NCI-H1930 (cell line): Measurements from ENCODE around the gene ALKAL2.

Experiments used
- DNase-seq, 2 experiments: peaks; one replicate each; lab custom pipeline; 2025; lab: John Stamatoyannopoulos, UW

ALKAL2 gene

DNA sequence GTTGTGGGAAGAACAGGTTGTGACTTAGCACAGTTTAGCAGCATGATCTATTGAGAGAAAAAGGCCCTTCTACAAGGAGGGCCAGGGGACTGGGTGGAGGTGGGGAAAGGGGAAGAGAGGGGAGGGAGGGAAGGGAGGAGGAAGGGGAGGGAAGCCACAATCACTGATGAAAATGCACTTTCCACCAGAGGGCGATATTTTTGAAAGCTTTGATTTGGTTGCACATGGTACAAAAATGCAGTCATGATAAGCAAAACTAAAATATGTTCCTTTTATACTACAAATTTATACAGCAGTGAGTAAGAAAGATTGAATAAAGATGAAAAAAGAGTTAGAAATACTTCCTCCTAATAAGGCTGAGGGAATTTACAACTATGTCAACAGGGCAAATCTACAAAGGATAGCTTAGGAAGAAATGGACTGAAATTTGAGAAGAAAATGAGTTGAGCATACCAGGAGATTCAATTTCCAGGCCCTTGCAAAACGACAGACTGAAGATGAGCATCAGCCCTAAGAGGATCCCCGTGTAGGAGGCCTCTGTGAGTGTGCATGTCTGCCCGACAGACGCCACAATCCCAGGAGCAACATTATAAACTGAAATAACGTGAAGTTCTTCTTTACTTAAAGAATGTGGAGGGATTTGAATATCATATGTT lies 41.3 kb downstream of the ALKAL2 start:
- DNase-seq: no peak

DNA sequence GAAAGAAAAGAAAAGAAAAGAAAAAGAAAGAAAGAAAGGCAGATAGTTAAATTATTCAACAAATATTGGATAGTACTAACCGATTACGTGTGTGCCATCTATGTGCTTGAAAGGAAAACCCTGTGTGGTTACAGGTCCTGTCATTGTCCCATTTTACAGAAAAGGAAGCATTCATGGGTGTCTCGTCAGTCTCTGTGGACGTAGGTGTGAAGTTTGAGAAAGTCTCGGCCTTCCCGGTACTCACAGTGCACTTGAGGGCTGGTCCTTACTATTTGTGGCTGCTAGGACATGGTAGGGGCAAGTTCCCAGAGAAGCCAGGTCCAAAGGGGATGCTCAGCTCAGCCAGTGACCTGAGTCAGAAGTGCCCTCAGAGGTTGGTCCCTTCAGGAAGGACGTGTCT lies 43.3 kb downstream of the ALKAL2 start:
- no peak for DNase-seq

DNA sequence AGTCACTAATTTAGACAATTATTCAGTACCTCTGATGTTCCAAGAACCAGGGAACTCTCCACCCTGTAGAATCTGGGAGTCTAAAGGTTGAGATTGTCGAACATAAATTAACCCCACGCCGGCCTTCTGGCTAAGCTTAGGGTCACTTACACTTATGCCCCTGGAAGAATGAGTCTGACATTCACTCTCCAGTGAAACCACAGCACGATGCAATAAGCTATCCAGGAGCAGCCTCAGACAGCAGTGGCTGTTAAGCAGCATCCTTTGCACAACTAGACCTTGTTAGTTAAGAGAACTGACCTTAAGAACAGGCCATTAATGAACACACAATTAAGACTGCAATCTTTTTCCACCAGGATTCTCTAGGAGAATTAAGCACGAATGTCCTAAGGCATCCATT lies 49.0 kb downstream of the ALKAL2 start:
- DNase-seq: no peak

DNA sequence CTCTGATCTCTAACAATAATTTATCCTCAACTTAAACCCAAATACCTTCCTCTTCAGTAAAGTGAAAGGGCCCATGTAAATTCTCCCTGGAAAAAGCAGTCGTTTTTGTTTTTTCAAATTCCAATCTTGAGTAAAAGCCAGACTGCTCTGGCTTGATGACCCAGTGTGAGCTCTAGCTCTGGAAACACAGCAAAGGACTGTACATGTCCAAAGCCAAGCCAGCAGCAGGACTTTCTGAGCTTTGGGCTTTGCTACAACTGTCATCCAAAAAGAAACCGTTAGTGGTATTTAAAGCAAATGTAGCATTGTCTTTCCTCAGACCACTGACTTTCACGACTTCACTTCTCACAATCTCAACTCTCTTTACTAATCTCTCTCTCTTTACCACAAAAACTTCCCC lies 49.5 kb downstream of the ALKAL2 start:
- DNase-seq: no peak

DNA sequence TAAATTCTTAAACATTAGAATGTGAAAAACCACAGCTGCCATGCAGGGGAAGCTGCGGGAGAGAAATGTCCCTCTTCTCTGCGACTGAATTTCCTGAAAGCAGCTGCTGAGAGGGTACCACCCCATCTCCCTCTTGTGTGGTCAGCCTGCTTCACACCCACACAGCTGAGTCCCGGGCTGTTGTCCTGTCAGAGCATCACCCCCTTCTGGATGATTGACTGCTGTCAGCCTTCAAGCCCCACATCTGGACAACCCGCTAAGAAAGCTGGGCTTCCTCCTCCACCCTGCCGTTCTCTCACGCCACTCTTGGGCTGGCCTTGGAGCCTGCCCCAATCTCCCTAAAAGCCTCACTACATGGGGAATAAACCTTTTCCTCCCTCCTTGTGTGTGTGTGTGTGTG lies 50.0 kb downstream of the ALKAL2 start:
- no peak for DNase-seq

DNA sequence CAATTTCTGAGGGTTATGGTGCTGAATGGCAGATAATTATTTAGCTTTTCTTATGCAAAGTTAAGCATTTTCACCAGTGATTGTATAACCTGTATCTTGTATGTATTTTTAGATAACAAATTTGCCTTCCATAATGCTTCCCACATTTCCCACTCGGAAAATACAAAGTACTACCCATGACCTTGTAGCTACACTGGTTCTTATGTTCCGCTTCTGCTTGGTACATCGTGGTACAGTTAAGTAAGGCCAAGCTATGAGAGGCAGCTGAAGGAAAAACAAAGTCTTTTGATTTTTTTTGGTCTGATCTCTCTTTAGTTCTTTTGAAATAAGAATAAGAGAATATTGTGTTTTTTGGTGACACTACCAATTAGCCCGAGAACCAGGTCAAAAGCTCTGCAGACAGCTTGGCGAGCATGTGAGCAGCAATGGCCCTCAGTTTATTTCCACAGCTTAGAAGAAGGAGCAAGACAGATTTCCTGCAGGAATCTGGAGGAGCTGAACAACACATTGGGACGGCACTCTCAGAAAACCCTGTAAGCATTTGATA lies 50.8 kb downstream of the ALKAL2 start:
- DNase-seq: no peak

DNA sequence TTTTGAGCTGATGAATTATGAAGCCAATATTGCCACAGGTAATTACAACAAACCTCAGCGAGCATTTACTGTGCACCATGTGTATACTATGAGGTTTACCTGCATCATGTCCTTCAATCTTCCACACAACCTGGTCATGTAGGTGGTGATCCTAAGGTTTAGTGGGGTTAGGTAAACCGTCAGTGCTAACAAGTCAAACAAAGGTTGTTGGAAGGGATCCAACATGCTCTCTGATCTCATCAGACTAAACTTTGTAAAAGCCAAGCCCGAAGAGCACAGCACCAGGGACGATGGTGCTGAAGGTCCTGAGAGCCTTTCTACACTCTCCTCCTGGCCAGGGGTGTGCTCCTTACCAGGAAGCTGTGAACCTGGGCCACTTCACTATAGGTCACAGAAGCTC lies 53.5 kb downstream of the ALKAL2 start:
- DNase-seq: no peak

DNA sequence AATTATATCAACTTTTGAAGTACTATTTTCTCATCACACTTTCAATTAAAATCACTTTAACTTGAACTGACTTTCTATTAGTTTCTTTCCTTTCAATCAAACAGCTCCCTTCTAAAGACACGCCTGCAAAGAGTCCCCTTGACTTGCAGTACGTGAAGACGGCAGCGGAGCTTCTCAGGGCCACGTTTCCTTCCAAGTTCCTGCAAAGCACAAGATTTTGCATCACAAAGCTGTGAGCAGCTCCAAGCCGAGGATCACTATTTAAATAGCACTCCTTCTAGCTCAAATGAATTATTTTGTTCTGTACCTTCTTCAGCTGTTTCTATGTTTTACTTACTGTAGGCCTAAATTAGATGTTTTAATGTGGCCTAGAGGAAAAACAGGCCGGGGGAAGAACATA lies 54.9 kb downstream of the ALKAL2 start:
- DNase-seq: no peak

DNA sequence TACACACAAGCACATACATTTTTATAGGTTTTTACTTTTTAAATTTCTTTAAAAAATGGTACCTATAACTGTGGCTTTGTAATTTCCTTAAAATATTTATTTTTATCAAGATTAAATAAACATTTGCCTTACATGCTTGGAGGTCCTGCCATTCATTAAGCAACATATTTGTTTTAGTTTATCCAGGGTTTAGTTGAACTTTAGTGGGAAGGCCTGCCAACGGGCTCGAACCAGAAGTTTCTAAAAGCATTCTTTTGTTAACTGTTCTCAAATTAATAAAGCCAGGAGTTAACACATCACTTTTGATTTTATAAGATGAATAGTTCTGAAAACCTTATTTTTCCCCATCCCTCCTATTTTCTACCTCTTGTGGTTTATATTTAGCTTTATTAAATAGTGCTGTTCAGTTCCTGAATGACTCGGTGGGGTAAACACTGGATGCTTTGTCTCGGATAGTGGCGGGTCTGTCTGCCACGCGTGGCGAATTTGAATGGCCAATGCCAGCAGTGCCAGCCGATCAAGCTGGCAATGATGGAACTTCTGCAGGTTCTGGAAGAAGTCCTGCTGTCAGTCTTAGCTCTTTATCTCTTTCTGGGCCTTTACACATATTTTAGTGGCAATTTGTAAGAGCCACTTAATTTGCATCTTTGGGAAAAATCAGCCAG lies 56.2 kb downstream of the ALKAL2 start:
- DNase-seq: no peak
